NCI-H748 (cell line): ENCODE data around the gene CCDC60.
A peak's percentile ranks its signal among the peaks of the same experiment; 100 is the strongest.

Experiments used
- DNase-seq: peaks from one replicate; lab custom pipeline; 2025; ENCODE audit not compliant: unreplicated experiment; lab: John Stamatoyannopoulos, UW

The CCDC60 gene

GRCh38 chr12:119381471-119382235 is 47.1 kb downstream of the CCDC60 start:
- DNase-seq = no peak

- DNase-seq = no peak
Observed at GRCh38 chr12:119383206-119383605, 48.7 kb downstream of the CCDC60 start.

GRCh38 chr12:119384340-119384739 is 49.8 kb downstream of the CCDC60 start:
- DNase-seq = no peak

- DNase-seq = peak; percentile 21
Observed at GRCh38 chr12:119385659-119386058, 51.1 kb downstream of the CCDC60 start.

GRCh38 chr12:119389687-119390086 is 55.2 kb downstream of the CCDC60 start:
- DNase-seq = no peak

GRCh38 chr12:119391673-119392072 is 57.1 kb downstream of the CCDC60 start:
- no peak for DNase-seq

GRCh38 chr12:119393677-119394076 is 59.1 kb downstream of the CCDC60 start:
- DNase-seq = peak; percentile 37

- no peak for DNase-seq
Observed at GRCh38 chr12:119397540-119397939, 63.0 kb downstream of the CCDC60 start.

- DNase-seq = no peak
Observed at GRCh38 chr12:119398190-119398589, 63.7 kb downstream of the CCDC60 start.

- no peak for DNase-seq
Observed at GRCh38 chr12:119399301-119399700, 64.8 kb downstream of the CCDC60 start.

GRCh38 chr12:119406308-119406707 is 71.8 kb downstream of the CCDC60 start:
- no peak for DNase-seq

- DNase-seq = no peak
Observed at GRCh38 chr12:119406811-119407210, 72.3 kb downstream of the CCDC60 start.

GRCh38 chr12:119409043-119409442 is 74.5 kb downstream of the CCDC60 start:
- DNase-seq = no peak

- DNase-seq = no peak
Observed at GRCh38 chr12:119410396-119410795, 75.9 kb downstream of the CCDC60 start.

GRCh38 chr12:119412306-119412705 is 77.8 kb downstream of the CCDC60 start:
- DNase-seq = no peak

- peak; percentile 90 for DNase-seq
Observed at GRCh38 chr12:119412811-119413794, 78.6 kb downstream of the CCDC60 start.

- peak; percentile 91 for DNase-seq
Observed at GRCh38 chr12:119415714-119416113, 81.2 kb downstream of the CCDC60 start.

GRCh38 chr12:119417440-119417839 is 82.9 kb downstream of the CCDC60 start:
- peak; percentile 95 for DNase-seq

- no peak for DNase-seq
Observed at GRCh38 chr12:119419381-119419780, 84.9 kb downstream of the CCDC60 start.

GRCh38 chr12:119423285-119423684 is 88.8 kb downstream of the CCDC60 start:
- DNase-seq = peak; percentile 46

- no peak for DNase-seq
Observed at GRCh38 chr12:119425623-119426022, 91.1 kb downstream of the CCDC60 start.

- DNase-seq = no peak
Observed at GRCh38 chr12:119431151-119431550, 96.6 kb downstream of the CCDC60 start.
